ENCODE measurements around the gene FAM9C.
"Not testable (repeated sequence)": the region's sequence is repeated elsewhere in the genome, so short reads cannot be mapped to it uniquely, and the experiment has no call there.

The FAM9C gene

GRCh38 chrX:13033193-13033592 lies 11.2 kb downstream of the FAM9C start:
- Histone ChIP-seq H3K27ac (ENCODE audit: low read length) (no peak overlapping the region), H3K27me3 (ENCODE audit: control insufficient read depth in 1 of 2, insufficient read depth in 2 of 2, low read length in 2 of 2) (no peaks in the 10 kb centered on the region), H3K9ac (ENCODE audit: low read length in 2 of 2) (no peak overlapping the region), H3K4me3 (ENCODE audit: low read length in 2 of 2) (no peak overlapping the region), H3K36me3 (ENCODE audit: control insufficient read depth in 2 of 2, insufficient read depth in 2 of 2, low read length in 2 of 2) (no peaks in the 10 kb centered on the region), H3K4me1 (ENCODE audit: control insufficient read depth, insufficient read depth, low read length) (peaks cover 4% of the 10 kb centered on the region), H3K9me3 (ENCODE audit: control insufficient read depth in 2 of 2, low read length in 2 of 2) (no peaks in the 10 kb centered on the region)

DNA sequence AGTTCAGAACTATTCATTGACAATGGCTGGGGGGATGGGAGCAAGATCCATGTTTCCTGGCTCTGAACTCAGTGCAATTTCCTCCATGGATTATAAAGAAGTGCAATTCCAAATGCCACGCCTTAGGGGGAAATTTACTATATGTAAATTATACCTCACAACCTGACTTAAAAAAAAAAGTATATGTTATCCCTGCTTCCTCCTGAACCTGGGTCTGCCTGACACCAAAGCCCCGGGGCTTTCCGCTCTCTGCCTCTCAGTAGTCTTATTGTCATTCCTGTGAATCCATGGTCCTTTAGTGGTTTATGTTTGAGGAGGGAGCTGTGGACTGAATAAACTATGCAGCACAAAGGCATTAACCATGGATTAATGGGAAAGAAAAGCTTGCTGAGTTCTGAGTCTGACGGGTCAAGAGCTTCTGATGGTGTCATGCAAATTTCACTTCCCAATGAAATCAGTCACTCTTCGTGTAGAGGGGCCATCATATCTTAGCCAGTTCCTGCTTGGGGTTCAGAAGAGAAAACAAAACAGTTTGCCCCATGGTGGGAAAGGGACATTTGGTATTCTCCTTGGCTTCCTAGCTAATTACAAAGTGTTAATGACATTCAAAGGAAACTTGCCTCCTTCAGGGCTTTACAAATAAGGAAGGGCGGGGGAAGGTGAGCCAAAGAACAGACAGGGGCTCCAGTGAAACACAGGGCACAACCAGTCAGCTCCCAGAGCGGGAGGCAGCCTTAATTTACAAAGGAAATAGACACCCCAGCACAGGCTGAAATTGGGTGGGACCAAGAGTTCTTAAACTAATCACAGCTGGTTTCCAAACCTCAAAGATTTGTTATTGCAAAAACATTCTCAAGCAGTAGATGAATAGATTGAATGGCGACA lies 14.3 kb downstream of the FAM9C start:
- Histone ChIP-seq H3K4me1 (ENCODE audit: control insufficient read depth, insufficient read depth, low read length) (peaks cover 4% of the 10 kb centered on the region), H3K27me3 (ENCODE audit: control insufficient read depth in 1 of 2, insufficient read depth in 2 of 2, low read length in 2 of 2) (peaks cover 0 to 2% of the 10 kb centered on the region in 2 donors), H3K27ac (ENCODE audit: low read length) (no peak overlapping the region), H3K9me3 (ENCODE audit: control insufficient read depth in 2 of 2, low read length in 2 of 2) (no peaks in the 10 kb centered on the region), H3K36me3 (ENCODE audit: control insufficient read depth in 2 of 2, insufficient read depth in 2 of 2, low read length in 2 of 2) (no peaks in the 10 kb centered on the region), H3K4me3 (ENCODE audit: low read length in 2 of 2) (no peak overlapping the region), H3K9ac (ENCODE audit: low read length in 2 of 2) (no peak overlapping the region)

DNA sequence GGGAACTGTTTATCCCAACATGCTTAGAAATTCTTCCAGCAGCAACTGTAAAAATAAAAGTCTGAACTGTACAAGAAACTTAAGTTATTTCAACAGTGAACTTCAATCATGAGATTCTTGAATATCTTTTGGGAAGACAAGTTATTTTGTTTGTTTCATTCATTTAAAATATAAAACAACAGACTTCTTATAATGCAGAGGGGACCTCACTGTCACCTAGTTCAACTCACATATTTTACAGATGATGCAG lies 14.9 kb downstream of the FAM9C start:
- no peaks in the 10 kb centered on the region for H3K9me3 ChIP-seq (ENCODE audit: control insufficient read depth in 2 of 2, low read length in 2 of 2)

DNA sequence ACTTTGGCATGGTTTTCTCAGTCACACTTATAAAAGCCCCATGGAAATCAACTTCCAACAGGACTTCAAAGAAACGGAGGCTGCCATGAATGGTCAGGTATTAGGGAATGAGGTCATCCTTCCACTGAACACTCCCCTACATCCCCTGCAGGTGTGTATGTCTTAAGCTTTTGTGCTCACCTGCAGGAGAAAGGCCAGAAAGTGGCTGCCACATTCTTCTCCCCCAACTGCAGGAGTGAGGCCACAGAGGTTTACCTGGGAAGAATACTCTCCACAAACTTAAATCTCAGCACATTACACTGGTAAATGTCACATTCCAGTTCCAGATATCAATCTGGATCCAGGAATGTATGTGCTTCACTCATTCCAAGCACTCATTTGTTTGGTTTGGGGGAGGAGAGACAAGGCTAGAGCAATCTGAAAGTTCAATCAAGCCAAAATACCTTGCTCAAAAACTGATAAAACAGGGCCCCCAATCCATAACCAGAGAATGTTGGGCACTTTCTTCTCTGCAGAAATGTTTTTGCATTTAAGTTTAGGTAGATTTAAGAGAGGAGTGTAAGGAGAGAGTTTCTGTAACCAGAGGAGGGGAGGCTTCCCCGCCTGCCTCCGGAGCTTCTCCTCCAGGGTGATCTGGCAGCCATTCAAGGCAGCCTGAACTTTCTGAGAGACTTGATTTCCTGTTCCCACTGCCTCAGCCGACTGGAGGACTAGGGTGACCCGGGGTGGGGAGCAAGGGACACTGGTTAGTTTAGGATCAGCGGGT lies 15.4 kb downstream of the FAM9C start:
- no peak overlapping the region for H3K4me3 ChIP-seq (ENCODE audit: low read length in 2 of 2)
- H3K27ac ChIP-seq (ENCODE audit: low read length) = no peak overlapping the region
- H3K27me3 ChIP-seq (ENCODE audit: control insufficient read depth in 1 of 2, insufficient read depth in 2 of 2, low read length in 2 of 2) = peaks cover 0 to 2% of the 10 kb centered on the region in 2 donors
- no peak overlapping the region for H3K9ac ChIP-seq (ENCODE audit: low read length in 2 of 2)
- H3K9me3 ChIP-seq (ENCODE audit: control insufficient read depth in 2 of 2, low read length in 2 of 2) = no peaks in the 10 kb centered on the region
- H3K36me3 ChIP-seq (ENCODE audit: control insufficient read depth in 2 of 2, insufficient read depth in 2 of 2, low read length in 2 of 2) = no peaks in the 10 kb centered on the region
- H3K4me1 ChIP-seq (ENCODE audit: control insufficient read depth, insufficient read depth, low read length) = peaks cover 4% of the 10 kb centered on the region

More for the DNA sequence above, 14.9 kb downstream of the FAM9C start:
- Histone ChIP-seq H3K27ac (ENCODE audit: low read length) (no peak overlapping the region), H3K9ac (ENCODE audit: low read length in 2 of 2) (no peak overlapping the region), H3K27me3 (ENCODE audit: control insufficient read depth in 1 of 2, insufficient read depth in 2 of 2, low read length in 2 of 2) (peaks cover 0 to 2% of the 10 kb centered on the region in 2 donors), H3K36me3 (ENCODE audit: control insufficient read depth in 2 of 2, insufficient read depth in 2 of 2, low read length in 2 of 2) (no peaks in the 10 kb centered on the region), H3K4me3 (ENCODE audit: low read length in 2 of 2) (no peak overlapping the region), H3K4me1 (ENCODE audit: control insufficient read depth, insufficient read depth, low read length) (peaks cover 4% of the 10 kb centered on the region)

DNA sequence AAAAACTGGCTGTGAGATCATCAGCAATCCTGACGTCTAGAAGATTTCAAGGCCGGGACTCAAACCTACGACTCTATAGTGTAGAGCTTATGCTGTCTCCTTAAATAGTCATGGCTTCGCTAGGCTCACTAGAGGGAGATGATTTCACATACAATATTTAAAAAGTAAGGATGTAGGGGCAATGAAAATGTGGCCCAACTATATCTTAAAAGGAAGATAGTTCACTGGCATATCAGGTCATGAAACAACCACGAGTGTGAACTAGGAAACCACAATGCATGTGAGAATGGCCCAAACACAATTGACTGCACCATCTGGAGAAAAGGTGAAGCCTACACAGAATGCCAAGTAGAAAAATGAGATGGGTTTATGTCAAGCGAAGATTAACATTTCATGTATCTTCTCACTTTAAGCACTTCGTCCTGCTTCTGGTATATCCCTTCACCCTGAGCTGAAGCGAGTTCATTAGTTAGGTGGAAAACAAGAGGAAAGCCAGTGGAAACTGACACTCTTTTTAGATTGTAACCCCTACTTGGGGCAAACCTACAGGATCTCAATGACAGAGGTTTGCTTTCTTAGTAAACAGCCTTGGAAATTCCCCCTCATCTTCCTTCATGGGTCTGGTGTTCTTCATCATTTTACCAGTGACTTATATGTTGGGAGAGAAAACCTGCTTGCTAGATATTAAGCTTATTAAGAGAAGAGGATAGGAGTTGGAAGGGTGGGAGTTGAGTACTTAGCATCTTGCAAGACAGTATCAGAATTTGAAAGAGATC lies 17.4 kb downstream of the FAM9C start:
- Histone ChIP-seq H3K9ac (ENCODE audit: low read length in 2 of 2) (no peak overlapping the region), H3K27me3 (ENCODE audit: control insufficient read depth in 1 of 2, insufficient read depth in 2 of 2, low read length in 2 of 2) (peaks cover 0 to 5% of the 10 kb centered on the region in 2 donors), H3K36me3 (ENCODE audit: control insufficient read depth in 2 of 2, insufficient read depth in 2 of 2, low read length in 2 of 2) (no peaks in the 10 kb centered on the region), H3K4me3 (ENCODE audit: low read length in 2 of 2) (no peak overlapping the region), H3K27ac (ENCODE audit: low read length) (no peak overlapping the region), H3K9me3 (ENCODE audit: control insufficient read depth in 2 of 2, low read length in 2 of 2) (no peaks in the 10 kb centered on the region), H3K4me1 (ENCODE audit: control insufficient read depth, insufficient read depth, low read length) (peaks cover 4% of the 10 kb centered on the region)

DNA sequence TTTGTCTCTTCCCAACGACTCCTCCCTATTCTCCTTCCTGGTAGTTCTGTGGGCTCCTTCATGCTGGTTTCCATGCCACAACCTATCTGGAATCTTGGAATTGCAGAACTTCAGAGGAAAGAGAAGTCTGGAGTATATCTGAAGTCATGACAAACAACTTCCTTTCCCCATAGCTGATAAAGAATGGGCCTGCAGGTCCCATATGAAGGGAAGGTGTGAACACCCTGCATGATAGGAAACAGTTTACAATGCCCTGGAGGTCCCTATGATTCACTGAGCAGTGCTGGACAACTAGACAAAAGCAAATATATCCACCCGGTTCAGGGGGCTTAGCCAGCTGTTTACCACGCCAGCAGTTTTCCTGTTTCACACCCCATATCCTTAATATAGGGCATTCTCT lies 19.4 kb downstream of the FAM9C start:
- Histone ChIP-seq H3K4me3 (ENCODE audit: low read length in 2 of 2) (no peak overlapping the region), H3K36me3 (ENCODE audit: control insufficient read depth in 2 of 2, insufficient read depth in 2 of 2, low read length in 2 of 2) (no peaks in the 10 kb centered on the region), H3K9me3 (ENCODE audit: control insufficient read depth in 2 of 2, low read length in 2 of 2) (no peaks in the 10 kb centered on the region), H3K27ac (ENCODE audit: low read length) (no peak overlapping the region), H3K4me1 (ENCODE audit: control insufficient read depth, insufficient read depth, low read length) (peaks cover 4% of the 10 kb centered on the region), H3K9ac (ENCODE audit: low read length in 2 of 2) (no peak overlapping the region), H3K27me3 (ENCODE audit: control insufficient read depth in 1 of 2, insufficient read depth in 2 of 2, low read length in 2 of 2) (peaks cover 0 to 6% of the 10 kb centered on the region in 2 donors)

- Histone ChIP-seq H3K36me3 (ENCODE audit: control insufficient read depth in 2 of 2, insufficient read depth in 2 of 2, low read length in 2 of 2) (no peaks in the 10 kb centered on the region), H3K4me3 (ENCODE audit: low read length in 2 of 2) (no peak overlapping the region), H3K27ac (ENCODE audit: low read length) (no peak overlapping the region), H3K9me3 (ENCODE audit: control insufficient read depth in 2 of 2, low read length in 2 of 2) (no peaks in the 10 kb centered on the region), H3K9ac (ENCODE audit: low read length in 2 of 2) (no peak overlapping the region), H3K4me1 (ENCODE audit: control insufficient read depth, insufficient read depth, low read length) (peaks cover 3% of the 10 kb centered on the region), H3K27me3 (ENCODE audit: control insufficient read depth in 1 of 2, insufficient read depth in 2 of 2, low read length in 2 of 2) (peaks cover 0 to 7% of the 10 kb centered on the region in 2 donors)
Measured at GRCh38 chrX:13023979-13024378, 20.4 kb downstream of the FAM9C start.

DNA sequence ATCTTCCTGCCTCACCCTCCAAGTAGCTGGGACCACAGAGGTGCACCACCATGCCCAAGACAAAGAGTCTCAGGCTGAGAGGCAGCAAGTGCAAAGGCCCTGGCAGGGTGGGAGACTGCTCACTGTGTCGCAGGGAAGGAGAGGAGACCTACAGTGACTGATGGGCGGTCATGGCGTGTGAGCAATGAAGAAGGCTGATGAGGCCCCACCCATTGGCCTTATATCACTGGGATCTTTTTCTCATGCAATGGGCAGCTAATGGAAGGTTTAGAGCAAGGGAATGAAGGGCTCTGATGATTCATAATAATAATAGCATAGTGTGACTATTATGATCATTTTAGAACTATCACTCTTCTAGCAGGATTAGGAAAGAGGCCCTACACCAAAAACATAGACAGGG lies 20.9 kb downstream of the FAM9C start:
- Histone ChIP-seq H3K9me3 (ENCODE audit: control insufficient read depth in 2 of 2, low read length in 2 of 2) (no peaks in the 10 kb centered on the region), H3K36me3 (ENCODE audit: control insufficient read depth in 2 of 2, insufficient read depth in 2 of 2, low read length in 2 of 2) (no peaks in the 10 kb centered on the region), H3K4me1 (ENCODE audit: control insufficient read depth, insufficient read depth, low read length) (no peaks in the 10 kb centered on the region), H3K4me3 (ENCODE audit: low read length in 2 of 2) (no peak overlapping the region), H3K9ac (ENCODE audit: low read length in 2 of 2) (no peak overlapping the region), H3K27me3 (ENCODE audit: control insufficient read depth in 1 of 2, insufficient read depth in 2 of 2, low read length in 2 of 2) (peaks cover 0 to 7% of the 10 kb centered on the region in 2 donors), H3K27ac (ENCODE audit: low read length) (no peak overlapping the region)

DNA sequence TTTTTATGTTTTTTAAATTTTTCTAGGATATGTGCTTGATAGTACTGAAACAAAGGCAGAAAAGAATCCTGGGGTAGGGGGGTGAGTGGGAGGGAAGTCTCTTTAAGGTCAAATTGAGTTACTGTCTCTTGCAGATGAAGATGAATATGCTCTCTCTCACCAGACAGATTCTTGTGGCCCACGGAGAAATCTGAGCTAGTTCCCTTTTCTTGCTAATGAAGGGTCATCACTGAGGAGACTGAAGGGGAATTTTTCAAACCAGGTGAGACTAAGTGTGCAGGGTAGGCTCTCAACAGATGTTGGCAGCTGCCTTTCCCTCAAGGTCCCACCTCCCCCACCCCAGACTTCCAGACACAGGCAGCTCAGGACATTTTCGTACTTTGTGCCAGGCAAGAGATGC lies 21.5 kb downstream of the FAM9C start:
- no peak overlapping the region for H3K4me3 ChIP-seq (ENCODE audit: low read length in 2 of 2)
- H3K9ac ChIP-seq (ENCODE audit: low read length in 2 of 2) = no peak overlapping the region
- H3K36me3 ChIP-seq (ENCODE audit: control insufficient read depth in 2 of 2, insufficient read depth in 2 of 2, low read length in 2 of 2) = no peaks in the 10 kb centered on the region
- H3K9me3 ChIP-seq (ENCODE audit: control insufficient read depth in 2 of 2, low read length in 2 of 2) = no peaks in the 10 kb centered on the region
- peaks cover 0 to 7% of the 10 kb centered on the region in 2 donors for H3K27me3 ChIP-seq (ENCODE audit: control insufficient read depth in 1 of 2, insufficient read depth in 2 of 2, low read length in 2 of 2)
- no peak overlapping the region for H3K27ac ChIP-seq (ENCODE audit: low read length)
- H3K4me1 ChIP-seq (ENCODE audit: control insufficient read depth, insufficient read depth, low read length) = no peaks in the 10 kb centered on the region

DNA sequence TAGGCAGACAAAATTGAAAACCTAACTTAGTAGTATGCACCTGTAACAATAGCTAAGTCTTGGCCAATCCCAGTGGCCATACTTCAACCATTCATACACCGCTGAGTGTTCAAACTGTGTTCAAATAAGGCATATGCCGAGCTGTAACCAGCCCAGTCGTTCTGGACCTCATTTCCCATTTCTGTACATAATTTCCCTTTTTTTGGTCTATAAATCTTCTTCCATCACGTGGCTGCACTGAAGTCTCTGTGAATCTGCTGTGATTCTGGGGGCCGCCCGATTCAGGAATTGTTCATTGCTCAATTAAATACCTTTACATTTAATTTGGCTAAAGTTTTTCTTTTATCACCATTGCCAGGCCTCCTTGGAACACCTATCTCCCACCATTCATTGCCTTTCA lies 27.7 kb downstream of the FAM9C start:
- H3K9ac ChIP-seq (ENCODE audit: low read length in 2 of 2); H3K27ac ChIP-seq (ENCODE audit: low read length); H3K36me3 ChIP-seq (ENCODE audit: control insufficient read depth in 2 of 2, insufficient read depth in 2 of 2, low read length in 2 of 2); H3K4me3 ChIP-seq (ENCODE audit: low read length in 2 of 2); H3K27me3 ChIP-seq (ENCODE audit: control insufficient read depth in 1 of 2, insufficient read depth in 2 of 2, low read length in 2 of 2); H3K4me1 ChIP-seq (ENCODE audit: control insufficient read depth, insufficient read depth, low read length); H3K9me3 ChIP-seq (ENCODE audit: control insufficient read depth in 2 of 2, low read length in 2 of 2): not testable (repeated sequence)

Data from stomach smooth muscle (tissue), 2 donors.